HL-60 (cell line): ENCODE results near the gene GNG12.
"Not testable (repeated sequence)": the region's sequence is repeated elsewhere in the genome, so short reads cannot be mapped to it uniquely, and the experiment has no call there.

ENCODE experiments used
- DNase-seq, 2 experiments: peaks; one replicate each; pipeline ENCODE4 v3.0.0-alpha.2; 2010 to 2020; ENCODE audit warnings: low read depth in 1 of 2, low spot score in 1 of 2
- H3K27ac ChIP-seq: fragments of 250-450 bp; sonication (Bioruptor Pico); replicated peaks from 2 replicates; pipeline ENCODE4 v1.5.1; 2020; ENCODE audit warnings: mild to moderate bottlenecking, moderate library complexity
- H3K27me3 ChIP-seq: fragments of 250-450 bp; sonication (Bioruptor Pico); 2 replicates; pipeline ENCODE4 v1.5.1; 2021; ENCODE audit warnings: mild to moderate bottlenecking, moderate library complexity; ENCODE audit not compliant: insufficient read depth, poor library complexity, severe bottlenecking
- H3K4me3 ChIP-seq: replicated peaks from 2 replicates; pipeline ENCODE4 v1.5.1; 2011; ENCODE audit warnings: mild to moderate bottlenecking, control low read depth, low read length; ENCODE audit not compliant: insufficient read depth
- CTCF ChIP-seq: IDR thresholded peaks from one replicate; pipeline ENCODE4 v1.5.1; 2011; ENCODE audit warnings: low read length, control low read depth, inconsistent platforms; ENCODE audit not compliant: insufficient read depth
- GABPA ChIP-seq: IDR thresholded peaks from 2 replicates; pipeline ENCODE4 v1.6.1; 2012; ENCODE audit warnings: low read depth
- POLR2AphosphoS5 ChIP-seq: IDR thresholded peaks from 2 replicates; pipeline ENCODE4 v1.6.1; 2012; ENCODE audit warnings: low read depth
- REST ChIP-seq: IDR thresholded peaks from 2 replicates; pipeline ENCODE4 v1.6.1; 2012; ENCODE audit warnings: low read depth; ENCODE audit not compliant: insufficient replicate concordance
- SPI1 ChIP-seq: IDR thresholded peaks from 2 replicates; pipeline ENCODE4 v1.6.1; 2012; ENCODE audit warnings: low read depth, mild to moderate bottlenecking, borderline replicate concordance

Gene GNG12

GRCh38 chr1:67666636-67667035, 166.6 kb downstream of the GNG12 start:
- TF ChIP-seq GABPA (no peak), POLR2AphosphoS5 (no peak), CTCF (no peak), SPI1 (no peak), REST (no peak)
- Histone ChIP-seq H3K27ac (no peak overlapping the region), H3K4me3 (no peak overlapping the region), H3K27me3 (no peaks in the 10 kb centered on the region)
- DNase-seq: no peak

GRCh38 chr1:67665307-67665706, 168.0 kb downstream of the GNG12 start:
- not testable (repeated sequence) for H3K4me3 ChIP-seq, H3K27ac ChIP-seq, DNase-seq, H3K27me3 ChIP-seq

- TF ChIP-seq SPI1: no peak
- TF ChIP-seq REST: no peak
- no peak for TF ChIP-seq GABPA
- TF ChIP-seq POLR2AphosphoS5: no peak
- H3K4me3 ChIP-seq: no peak overlapping the region
- H3K27ac ChIP-seq: no peak overlapping the region
- DNase-seq: no peak
- H3K27me3 ChIP-seq: no peaks in the 10 kb centered on the region
Observed at GRCh38 chr1:67664048-67664447, 169.2 kb downstream of the GNG12 start.

- no peak for TF ChIP-seq SPI1
- no peak overlapping the region for H3K4me3 ChIP-seq
- DNase-seq: no peak
- no peaks in the 10 kb centered on the region for H3K27me3 ChIP-seq
- H3K27ac ChIP-seq: no peak overlapping the region
Observed at GRCh38 chr1:67662884-67663283, 170.4 kb downstream of the GNG12 start.

DNA sequence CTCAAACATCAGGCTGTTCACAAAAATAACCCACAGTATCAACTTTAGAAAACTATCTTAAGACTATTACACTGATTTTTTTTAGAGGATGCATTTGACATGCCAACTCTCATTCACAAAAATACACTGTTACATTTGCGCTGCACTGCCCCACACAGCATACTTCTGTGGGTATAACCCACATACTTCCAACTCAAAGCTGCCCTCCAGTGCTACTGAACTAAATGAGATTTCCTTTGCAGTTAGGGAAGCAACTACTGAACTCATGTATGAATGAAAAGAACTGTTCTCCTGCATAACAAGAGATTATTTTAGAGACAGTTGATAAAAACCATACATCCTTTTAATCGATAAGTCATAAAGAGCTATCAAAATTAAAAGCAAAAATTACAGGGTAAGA, 174.0 kb downstream of the GNG12 start:
- H3K27me3 ChIP-seq: no peaks in the 10 kb centered on the region
- no peak overlapping the region for H3K4me3 ChIP-seq
- TF ChIP-seq SPI1 (no peak), POLR2AphosphoS5 (no peak), GABPA (no peak), CTCF (no peak)
- no peak for DNase-seq
- no peak overlapping the region for H3K27ac ChIP-seq

DNA sequence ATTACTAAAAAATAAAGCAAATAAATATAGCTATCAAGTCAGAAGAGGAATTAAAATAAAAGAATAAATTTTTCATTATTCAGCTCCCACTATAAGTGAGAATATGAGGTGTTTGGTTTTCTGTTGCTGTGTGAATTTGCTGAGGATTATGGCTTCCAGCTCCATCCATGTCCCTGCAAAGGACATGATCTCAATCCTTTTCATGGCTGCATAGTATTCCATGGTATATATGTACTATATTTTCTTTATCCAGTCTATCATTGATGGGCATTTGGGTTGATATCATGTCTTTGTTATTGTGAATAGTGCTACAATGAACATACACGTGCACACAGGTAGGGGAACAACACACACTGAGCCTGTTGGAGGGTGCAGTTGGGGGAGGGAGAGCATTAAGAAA, 176.1 kb downstream of the GNG12 start:
- not testable (repeated sequence) for H3K27ac ChIP-seq, DNase-seq, H3K4me3 ChIP-seq, H3K27me3 ChIP-seq
